GM18861 (cell line): ENCODE data around the gene ITPRIPL1.

Experiments used
- ATAC-seq: cut with Tn5 transposase; IDR thresholded peaks from one replicate; pipeline ENCODE4 v1.9.1; 2021; ENCODE audit not compliant: unreplicated experiment

ITPRIPL1 gene

GRCh38 chr2:96320728-96321622 lies 4.1 kb upstream of the ITPRIPL1 start:
- peak; percentile 9 for ATAC-seq

- ATAC-seq, result no peak
Measured at GRCh38 chr2:96323849-96324248, 1.3 kb upstream of the ITPRIPL1 start.

- ATAC-seq, result no peak
Measured at GRCh38 chr2:96324721-96325040, 436 bp upstream of the ITPRIPL1 start.

GRCh38 chr2:96325884-96326255 lies 753 bp downstream of the ITPRIPL1 start:
- ATAC-seq, result no peak

- no peak for ATAC-seq
Measured at GRCh38 chr2:96326564-96326963, 1.4 kb downstream of the ITPRIPL1 start.

- ATAC-seq, result no peak
Measured at GRCh38 chr2:96326990-96327820, 2.1 kb downstream of the ITPRIPL1 start.

GRCh38 chr2:96329456-96329855 lies 4.3 kb downstream of the ITPRIPL1 start:
- ATAC-seq, result no peak

GRCh38 chr2:96329874-96330273 lies 4.8 kb downstream of the ITPRIPL1 start:
- no peak for ATAC-seq

- ATAC-seq, result no peak
Measured at GRCh38 chr2:96330407-96330806, 5.3 kb downstream of the ITPRIPL1 start.

- no peak for ATAC-seq
Measured at GRCh38 chr2:96333708-96334107, 8.6 kb downstream of the ITPRIPL1 start.

GRCh38 chr2:96336104-96336775 lies 11.1 kb downstream of the ITPRIPL1 start:
- no peak for ATAC-seq

- no peak for ATAC-seq
Measured at GRCh38 chr2:96336873-96337272, 11.8 kb downstream of the ITPRIPL1 start.

- no peak for ATAC-seq
Measured at GRCh38 chr2:96340493-96341414, 15.6 kb downstream of the ITPRIPL1 start.

GRCh38 chr2:96341641-96342040 lies 16.5 kb downstream of the ITPRIPL1 start:
- no peak for ATAC-seq

- ATAC-seq, result peak; percentile 27
Measured at GRCh38 chr2:96342085-96342484, 17.0 kb downstream of the ITPRIPL1 start.

GRCh38 chr2:96344011-96344410 lies 18.9 kb downstream of the ITPRIPL1 start:
- ATAC-seq, result peak; percentile 88

GRCh38 chr2:96345438-96345837 lies 20.3 kb downstream of the ITPRIPL1 start:
- ATAC-seq, result no peak

GRCh38 chr2:96345868-96346462 lies 20.8 kb downstream of the ITPRIPL1 start:
- ATAC-seq, result no peak

GRCh38 chr2:96347395-96347794 lies 22.3 kb downstream of the ITPRIPL1 start:
- ATAC-seq, result no peak

- ATAC-seq, result no peak
Measured at GRCh38 chr2:96353032-96353561, 28.0 kb downstream of the ITPRIPL1 start.
